ENCODE results near the gene MYLK4.

The MYLK4 gene

DNA sequence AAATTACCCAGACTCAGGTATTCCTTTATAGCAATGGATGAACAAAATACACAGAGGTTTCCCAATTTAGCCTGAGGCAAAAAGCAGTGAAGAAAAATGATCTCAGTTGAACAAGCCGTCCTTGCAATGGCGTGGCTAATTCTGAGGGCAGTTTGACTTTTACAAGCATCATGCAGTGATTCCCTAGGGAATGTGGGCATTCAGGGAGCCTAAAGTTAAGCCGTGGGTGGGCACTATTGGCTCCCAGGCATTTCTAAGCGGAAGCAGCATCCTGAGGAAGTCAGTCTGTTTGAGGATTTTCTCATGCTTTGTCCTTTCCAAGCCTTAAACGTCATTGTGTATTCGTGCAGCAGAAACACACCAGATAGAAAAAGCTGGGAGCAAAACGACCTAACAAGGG lies 133.9 kb downstream of the MYLK4 start:
- no peak for DNase-seq (ENCODE audit: extremely low read depth, low read depth)
- no peak for TF ChIP-seq CTCF (IDR thresholded peaks at IDR 0.05; ENCODE audit: low read depth, low read length)

DNA sequence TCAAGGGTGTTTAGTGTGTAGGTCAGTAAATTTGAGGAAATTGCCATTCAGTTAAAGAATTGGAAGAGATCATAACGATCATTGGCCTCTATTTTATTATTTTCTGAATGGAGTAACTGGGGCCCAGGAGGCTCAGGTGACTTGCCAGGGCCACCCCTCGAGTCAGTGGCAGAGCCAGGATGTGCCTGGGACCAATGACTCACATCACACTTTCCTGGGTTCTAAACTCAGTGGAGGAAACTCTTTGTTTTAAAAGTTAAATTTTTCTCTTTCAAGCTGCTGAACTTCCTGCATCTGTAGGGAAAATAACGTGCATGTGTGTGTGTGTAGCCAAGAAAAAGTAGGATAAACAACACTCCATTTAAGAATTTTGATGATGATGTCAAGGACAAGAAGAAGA lies 135.5 kb downstream of the MYLK4 start:
- TF ChIP-seq CTCF (IDR thresholded peaks at IDR 0.05; ENCODE audit: low read depth, low read length) = no peak
- DNase-seq (ENCODE audit: extremely low read depth, low read depth) = no peak

DNA sequence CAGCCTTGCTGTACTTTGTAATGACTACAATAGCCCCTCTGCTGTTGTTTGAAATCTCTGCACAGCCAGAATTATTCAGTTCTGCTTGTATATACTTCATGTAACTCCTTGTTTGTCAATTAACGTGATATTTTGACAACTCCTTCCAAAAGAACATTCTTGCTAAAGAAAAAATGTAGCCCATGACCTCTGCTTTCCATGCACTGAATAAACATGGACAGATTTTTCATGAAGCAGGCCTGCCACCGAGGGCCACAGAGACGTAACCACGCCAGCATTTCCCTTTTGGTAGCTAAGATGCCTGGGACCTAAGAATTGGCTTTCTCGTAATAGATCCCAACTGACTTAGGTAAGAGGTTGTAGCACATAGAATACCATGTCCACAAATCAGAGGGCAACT lies 135.9 kb downstream of the MYLK4 start:
- TF ChIP-seq CTCF (IDR thresholded peaks at IDR 0.05; ENCODE audit: low read depth, low read length) = no peak
- DNase-seq (ENCODE audit: extremely low read depth, low read depth) = no peak

GRCh38 chr6:2614155-2614554 lies 136.6 kb downstream of the MYLK4 start:
- DNase-seq (ENCODE audit: extremely low read depth, low read depth) = no peak
- no peak for TF ChIP-seq CTCF (IDR thresholded peaks at IDR 0.05; ENCODE audit: low read depth, low read length)

All from AG09319 (cell line).